Prostate gland (tissue), 2 donors: ENCODE results near the gene KLK15. TPM values are rescaled to one million over a fixed set of nuclear protein-coding genes. Genes with fewer than 3 reads are reported as not detected.

ENCODE experiments used
- DNase-seq: peaks from one replicate; pipeline ENCODE4 v3.0.0-alpha.2; 2019; ENCODE audit warnings: low spot score
- H3K27ac ChIP-seq, 2 donors: fragments of 200-600 bp; sonication (generic); 2 replicates each; pipeline ENCODE4 v1.5.1; 2017 to 2019
- H3K27me3 ChIP-seq: fragments of 200-600 bp; sonication (generic); replicated peaks from 2 replicates; pipeline ENCODE4 v1.5.1; 2019; ENCODE audit not compliant: insufficient read depth
- H3K36me3 ChIP-seq, 2 donors: fragments of 200-600 bp; sonication (generic); 1 replicate in 1 of 2; 2 replicates in 1 of 2; pipeline versions ENCODE4 v1.5.1 to v1.8.1; 2017 to 2019
- H3K4me1 ChIP-seq: fragments of 200-600 bp; sonication (generic); replicated peaks from 2 replicates; pipeline ENCODE4 v1.5.1; 2019
- H3K4me3 ChIP-seq, 2 donors: fragments of 200-600 bp; sonication (generic); 2 replicates each; pipeline ENCODE4 v1.5.1; 2017 to 2019
- H3K9me3 ChIP-seq: fragments of 200-600 bp; sonication (generic); 2 replicates; pipeline ENCODE4 v1.5.1; 2017
- POLR2A ChIP-seq: fragments of 450-650 bp; IDR thresholded peaks from one replicate; pipeline ENCODE4 v1.6.1; 2016; ENCODE audit warnings: antibody characterized with exemption, mild to moderate bottlenecking
- POLR2AphosphoS5 ChIP-seq: sonication (generic); formaldehyde crosslinking; IDR thresholded peaks from one replicate; pipeline ENCODE4 v1.6.1; 2017; ENCODE audit warnings: antibody characterized with exemption
- WGBS: methylation state at CpG from one replicate; pipeline ENCODE4 v1.1.5; 2018; 5-methylcytosine and 5-hydroxymethylcytosine counted together
- intact Hi-C: fragments of 100-400 bp; cut with DNase I; formaldehyde crosslinking; loops from one replicate; pipeline ENCODE4 v1.14.2; 2022
- total RNA-seq, 2 donors: library from RNA; depleted of rRNA; stranded (reverse); fragments of >200 nt; gene quantifications; one replicate each; pipeline ENCODE4 v1.1.0, GENCODE V29; 2016
- TF ChIP-seq, protein P1 (sequence below), 4 experiments: fragments of 200-600 bp in 2 of 4; fragments of 450-650 bp in 2 of 4; sonication (generic) in 2 of 4; IDR thresholded peaks; 1 replicate in 3 of 4; 2 replicates in 1 of 4; pipeline ENCODE4 v1.5.1; 2016 to 2019; ENCODE audit warnings: antibody characterized with exemption in 4 of 4, mild to moderate bottlenecking in 2 of 4, moderate library complexity in 2 of 4

KLK15 gene
- total RNA-seq, 2 donors from 2014 or later, result 4.0 to 8.5 TPM

DNA sequence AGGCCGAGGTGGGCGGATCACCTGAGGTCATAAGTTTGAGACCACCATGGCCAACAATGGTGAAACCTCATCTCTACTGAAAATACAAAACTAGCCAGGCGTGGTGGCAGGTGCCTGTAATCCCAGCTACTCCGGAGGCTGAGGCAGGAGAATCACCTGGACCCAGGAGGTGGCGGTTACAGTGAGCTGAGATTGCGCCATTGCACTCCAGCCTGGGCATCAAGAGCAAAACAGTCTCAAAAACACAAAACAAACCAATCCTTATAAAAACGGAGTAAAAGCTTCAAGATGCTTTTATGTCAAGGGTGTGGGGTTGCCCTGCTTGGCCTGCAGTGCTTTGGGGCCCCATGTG, 36.0 kb downstream of the KLK15 start:
- no peak for TF ChIP-seq POLR2A
- peaks cover 6% of the 10 kb centered on the region for H3K4me1 ChIP-seq
- intact Hi-C loops, result no loop called here
- WGBS, result 89% methylated on average over 7 of the region's 7 CpGs
- DNase-seq, result no peak
- no peaks in the 10 kb centered on the region for H3K9me3 ChIP-seq
- H3K36me3 ChIP-seq, result peaks cover 4 to 15% of the 10 kb centered on the region in 2 donors
- H3K27ac ChIP-seq, result no peak overlapping the region
- no peaks in the 10 kb centered on the region for H3K27me3 ChIP-seq
- H3K4me3 ChIP-seq, result no peak overlapping the region

DNA sequence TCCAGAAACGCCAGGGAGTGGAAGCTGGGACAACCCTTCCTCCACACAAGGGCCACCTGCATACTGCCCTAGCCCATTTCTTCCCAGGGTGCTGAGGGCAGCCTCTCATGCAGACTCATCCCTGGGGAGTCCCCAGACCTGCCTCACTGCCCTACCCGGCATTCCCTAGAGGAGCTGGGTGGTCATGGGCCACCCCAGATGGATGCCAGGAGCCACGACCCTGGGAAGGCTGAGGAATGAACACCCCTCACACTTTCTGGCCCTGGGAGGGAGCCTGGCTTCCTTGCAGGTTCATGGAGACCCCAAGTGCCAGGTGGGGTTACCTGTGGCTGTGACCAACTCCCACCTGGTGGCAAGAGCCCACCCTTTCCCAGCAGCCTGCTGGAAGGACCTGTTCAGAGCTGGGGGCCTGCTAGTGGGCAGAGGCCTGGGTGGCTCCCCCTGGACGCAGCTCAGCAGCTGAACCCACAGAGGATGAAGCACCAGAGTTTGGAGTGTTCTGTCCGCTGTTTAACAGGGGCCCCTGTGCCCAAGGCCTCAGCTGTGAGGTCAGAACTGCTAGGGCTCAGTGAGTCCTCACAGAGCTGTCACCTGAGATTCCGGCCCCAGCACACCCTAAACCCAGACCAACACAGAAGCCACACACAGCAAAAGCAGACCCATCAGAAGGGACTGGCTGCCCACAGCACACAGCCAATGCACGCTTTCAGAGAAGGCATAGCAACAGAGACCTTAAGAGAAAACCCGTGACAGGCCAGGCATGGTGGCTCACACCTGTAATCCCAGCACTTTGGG, 36.5 kb downstream of the KLK15 start:
- H3K4me1 ChIP-seq, result peaks cover 6% of the 10 kb centered on the region
- H3K36me3 ChIP-seq, result peaks cover 4 to 15% of the 10 kb centered on the region in 2 donors
- TF ChIP-seq, protein P1, sequence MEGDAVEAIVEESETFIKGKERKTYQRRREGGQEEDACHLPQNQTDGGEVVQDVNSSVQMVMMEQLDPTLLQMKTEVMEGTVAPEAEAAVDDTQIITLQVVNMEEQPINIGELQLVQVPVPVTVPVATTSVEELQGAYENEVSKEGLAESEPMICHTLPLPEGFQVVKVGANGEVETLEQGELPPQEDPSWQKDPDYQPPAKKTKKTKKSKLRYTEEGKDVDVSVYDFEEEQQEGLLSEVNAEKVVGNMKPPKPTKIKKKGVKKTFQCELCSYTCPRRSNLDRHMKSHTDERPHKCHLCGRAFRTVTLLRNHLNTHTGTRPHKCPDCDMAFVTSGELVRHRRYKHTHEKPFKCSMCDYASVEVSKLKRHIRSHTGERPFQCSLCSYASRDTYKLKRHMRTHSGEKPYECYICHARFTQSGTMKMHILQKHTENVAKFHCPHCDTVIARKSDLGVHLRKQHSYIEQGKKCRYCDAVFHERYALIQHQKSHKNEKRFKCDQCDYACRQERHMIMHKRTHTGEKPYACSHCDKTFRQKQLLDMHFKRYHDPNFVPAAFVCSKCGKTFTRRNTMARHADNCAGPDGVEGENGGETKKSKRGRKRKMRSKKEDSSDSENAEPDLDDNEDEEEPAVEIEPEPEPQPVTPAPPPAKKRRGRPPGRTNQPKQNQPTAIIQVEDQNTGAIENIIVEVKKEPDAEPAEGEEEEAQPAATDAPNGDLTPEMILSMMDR (IDR thresholded peaks at IDR 0.05), result no peak
- TF ChIP-seq POLR2A (no peak), POLR2AphosphoS5 (no peak)
- no peak overlapping the region for H3K4me3 ChIP-seq
- DNase-seq, result no peak
- H3K27me3 ChIP-seq, result no peaks in the 10 kb centered on the region
- H3K9me3 ChIP-seq, result no peaks in the 10 kb centered on the region
- peak overlapping the region in 1 of 2 donors; percentile 31 for H3K27ac ChIP-seq
- 87% methylated on average over 8 of the region's 8 CpGs for WGBS
- intact Hi-C loops, result no loop called here

DNA sequence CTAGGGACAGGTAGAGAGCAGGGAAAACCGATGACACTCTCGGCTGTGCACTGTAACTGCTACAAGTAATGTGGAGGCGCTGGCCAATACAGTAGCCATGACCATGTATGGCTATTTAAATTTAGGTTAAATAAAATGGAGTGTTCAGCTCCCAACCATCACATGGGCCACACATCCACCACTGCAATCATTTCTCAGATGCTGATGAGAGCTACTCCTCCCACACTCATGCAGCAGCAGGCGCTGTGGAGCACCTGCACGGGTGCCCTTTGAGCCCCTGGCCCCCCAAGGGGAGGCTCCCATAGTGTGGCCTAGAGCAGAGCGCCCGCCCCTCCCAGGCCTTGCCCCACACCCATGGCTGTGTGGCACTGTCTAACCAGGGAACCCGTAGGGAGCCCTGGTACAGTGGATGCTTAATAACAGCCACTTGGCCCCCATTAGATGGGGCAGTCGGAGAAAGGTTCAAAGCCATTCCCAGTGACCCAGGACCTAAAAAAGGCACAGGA, 37.2 kb downstream of the KLK15 start:
- no peak for DNase-seq
- peaks cover 4 to 15% of the 10 kb centered on the region in 2 donors for H3K36me3 ChIP-seq
- H3K27me3 ChIP-seq, result no peaks in the 10 kb centered on the region
- intact Hi-C loops, result no loop called here
- H3K4me1 ChIP-seq, result peaks cover 6% of the 10 kb centered on the region
- no peaks in the 10 kb centered on the region for H3K9me3 ChIP-seq
- 85% methylated on average over 9 of the region's 9 CpGs for WGBS
- no peak for TF ChIP-seq POLR2AphosphoS5
- TF ChIP-seq, protein P1 (IDR thresholded peaks at IDR 0.05), result no peak
- TF ChIP-seq POLR2A, result no peak
- peak overlapping the region in 1 of 2 donors; percentile 31 for H3K27ac ChIP-seq
- H3K4me3 ChIP-seq, result no peak overlapping the region

DNA sequence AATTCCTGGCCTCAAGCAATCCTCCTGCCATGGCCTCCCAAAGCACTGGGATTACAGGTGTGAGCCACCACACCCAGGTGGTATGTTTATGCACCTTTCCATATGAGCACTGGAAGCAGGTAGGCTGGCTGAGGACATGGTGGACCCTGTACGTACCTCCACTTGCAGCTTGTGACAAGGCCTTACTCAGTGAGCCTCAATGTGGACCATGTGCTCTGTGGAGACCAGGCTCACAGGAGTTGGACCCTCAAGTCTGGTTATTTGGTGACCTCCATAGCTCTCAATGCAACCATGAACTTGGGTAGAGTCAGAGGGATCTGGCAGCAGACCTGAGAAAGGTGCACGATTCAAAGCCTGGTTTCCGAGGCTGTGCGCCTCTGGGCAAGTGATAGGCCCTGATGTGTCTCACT, 37.7 kb downstream of the KLK15 start:
- no peak overlapping the region for H3K4me3 ChIP-seq
- TF ChIP-seq POLR2A (no peak), POLR2AphosphoS5 (no peak)
- TF ChIP-seq, protein P1 (IDR thresholded peaks at IDR 0.05), result no peak
- intact Hi-C loops, result no loop called here
- peaks cover 4% of the 10 kb centered on the region for H3K4me1 ChIP-seq
- DNase-seq, result no peak
- WGBS, result 98% methylated on average over 4 of the region's 4 CpGs
- no peaks in the 10 kb centered on the region for H3K27me3 ChIP-seq
- peaks cover 4 to 15% of the 10 kb centered on the region in 2 donors for H3K36me3 ChIP-seq
- no peak overlapping the region for H3K27ac ChIP-seq
- H3K9me3 ChIP-seq, result no peaks in the 10 kb centered on the region

DNA sequence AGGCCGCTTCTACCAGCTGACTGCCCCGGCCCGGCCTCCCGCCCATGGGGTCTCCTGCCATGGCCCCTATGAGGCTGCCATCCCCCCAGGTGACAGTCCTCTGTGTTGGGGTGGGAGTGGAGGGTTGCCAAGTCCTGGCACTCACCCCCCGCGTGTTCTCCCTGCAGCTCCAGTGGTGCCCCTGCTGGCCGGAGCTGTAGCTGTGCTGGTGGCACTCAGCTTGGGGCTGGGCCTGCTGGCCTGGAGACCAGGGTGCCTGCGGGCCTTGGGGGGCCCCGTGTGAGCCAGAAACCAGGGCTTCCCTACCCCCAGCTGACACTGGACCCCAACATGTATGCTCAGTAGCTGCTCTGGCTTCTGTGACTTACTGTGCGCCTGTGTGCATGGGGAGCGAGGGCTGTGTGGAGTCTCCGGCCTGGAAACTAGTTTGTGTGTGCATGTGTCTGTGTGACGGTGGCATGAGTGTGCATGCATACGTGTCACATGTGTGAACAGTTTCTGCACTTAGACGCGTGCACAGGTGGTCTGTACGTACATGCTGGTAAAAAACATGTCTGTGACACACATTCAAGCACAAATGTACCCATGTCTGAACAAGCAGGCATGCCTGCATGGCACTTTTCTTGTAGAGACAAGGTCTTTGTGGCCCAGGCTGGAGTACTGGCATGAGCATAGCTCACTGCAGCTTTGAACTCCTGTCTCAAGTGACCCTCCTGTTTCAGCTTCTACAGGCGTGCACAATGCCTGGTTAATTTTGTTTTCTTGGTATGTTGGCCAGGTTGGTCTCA, 38.3 kb downstream of the KLK15 start:
- Histone ChIP-seq H3K27me3 (no peaks in the 10 kb centered on the region), H3K27ac (no peak overlapping the region), H3K9me3 (no peaks in the 10 kb centered on the region), H3K4me3 (no peak overlapping the region), H3K4me1 (peaks cover 4% of the 10 kb centered on the region), H3K36me3 (peaks cover 4 to 15% of the 10 kb centered on the region in 2 donors)
- TF ChIP-seq, protein P1 (IDR thresholded peaks at IDR 0.05), result peak in 1 of 4 experiments; percentile 19
- TF ChIP-seq POLR2A (no peak), POLR2AphosphoS5 (no peak)
- intact Hi-C loops, result no loop called here
- DNase-seq, result no peak
- WGBS, result 52% methylated on average over 18 of the region's 18 CpGs
